Measurements from ENCODE around the gene TNFRSF17. TPM values are rescaled to one million over a fixed set of nuclear protein-coding genes. Genes with fewer than 3 reads are reported as not detected.

TNFRSF17 gene
- polyA plus RNA-seq, 2 of the 4 experiments (the other 2 are of a cell fraction): not detected

GRCh38 chr16:11988258-11988978 is 23.4 kb downstream of the TNFRSF17 start:
- no peak overlapping the region for H3K27ac ChIP-seq
- H3K4me2 ChIP-seq: no peak overlapping the region
- ChIA-PET POLR2A (interaction anchor here (2.1 kb wide), 1 partner anchor 12 kb away, joined by 8 read pairs; the partner anchor contains the start of gene SNX29), CTCF (no interaction called here)
- WGBS (ENCODE audit: missing lambda C conversion rate): 72% methylated on average over 5 of the region's 5 CpGs
- H3K4me3 ChIP-seq: no peak overlapping the region
- no peak for FAIRE-seq
- no peaks in the 10 kb centered on the region for H3K4me1 ChIP-seq
- no peak for TF ChIP-seq ZC3H11A (IDR thresholded peaks at IDR 0.05)
- no peak for TF ChIP-seq CTCF (IDR thresholded peaks at IDR 0.05)
- TF ChIP-seq KDM5A (IDR thresholded peaks at IDR 0.05): no peak
- no peak for TF ChIP-seq MAZ (IDR thresholded peaks at IDR 0.05; ENCODE audit: borderline replicate concordance, low read depth, low read length)
- no peak for TF ChIP-seq ZFP36 (IDR thresholded peaks at IDR 0.05; ENCODE audit: borderline replicate concordance, partially characterized antibody)
- TF ChIP-seq TP53 (CRISPR knock-in tag; IDR thresholded peaks at IDR 0.05): no peak
- TF ChIP-seq E2F6 (IDR thresholded peaks at IDR 0.05; ENCODE audit: borderline replicate concordance, low read depth): no peak
- TF ChIP-seq POLR2AphosphoS2 (conservative IDR thresholded peaks at IDR 0.05; ENCODE audit: low read length): no peak
- no peak for TF ChIP-seq CBX2 (IDR thresholded peaks at IDR 0.05; ENCODE audit: borderline replicate concordance, low read depth)
- no peak for TF ChIP-seq FOXS1 (CRISPR knock-in tag; IDR thresholded peaks at IDR 0.05)
- no peak for TF ChIP-seq ELK1 (IDR thresholded peaks at IDR 0.05; ENCODE audit: low read depth, low read length)
- TF ChIP-seq NPAS2 (CRISPR knock-in tag; IDR thresholded peaks at IDR 0.05; ENCODE audit: borderline replicate concordance): no peak
- TF ChIP-seq SREBF2 (IDR thresholded peaks at IDR 0.05): no peak
- H3K9me3 ChIP-seq: no peaks in the 10 kb centered on the region
- no peak for DNase-seq (ENCODE audit: low read depth in 1 of 2, low spot score in 1 of 2)
- no peak for ATAC-seq

GRCh38 chr16:11990702-11991390 is 25.8 kb downstream of the TNFRSF17 start:
- ATAC-seq (no peak), FAIRE-seq (no peak), DNase-seq (ENCODE audit: low read depth in 1 of 2, low spot score in 1 of 2) (no peak)
- no peaks in the 10 kb centered on the region for H3K4me1 ChIP-seq
- no peak overlapping the region for H3K4me2 ChIP-seq
- no peak for TF ChIP-seq MAX (IDR thresholded peaks at IDR 0.05)
- TF ChIP-seq ELK1 (IDR thresholded peaks at IDR 0.05; ENCODE audit: low read depth, low read length): no peak
- TF ChIP-seq MAFK (IDR thresholded peaks at IDR 0.05; ENCODE audit: partially characterized antibody): no peak
- TF ChIP-seq JUNB (IDR thresholded peaks at IDR 0.05): no peak
- no peak for TF ChIP-seq KDM1A (IDR thresholded peaks at IDR 0.05; ENCODE audit: low read depth)
- TF ChIP-seq FOSL2 (IDR thresholded peaks at IDR 0.05): no peak
- no peak for TF ChIP-seq FOSL2 (CRISPR knock-in tag; IDR thresholded peaks at IDR 0.05)
- no peak for TF ChIP-seq RCOR1 (IDR thresholded peaks at IDR 0.05; ENCODE audit: low read depth, low read length)
- no peak for TF ChIP-seq E2F6 (IDR thresholded peaks at IDR 0.05; ENCODE audit: borderline replicate concordance, low read depth)
- TF ChIP-seq ATOH8 (CRISPR knock-in tag; IDR thresholded peaks at IDR 0.05; ENCODE audit: low read depth): no peak
- TF ChIP-seq BCL3 (IDR thresholded peaks at IDR 0.05): no peak
- TF ChIP-seq ESRRA (IDR thresholded peaks at IDR 0.05; ENCODE audit: borderline replicate concordance, low read length): no peak
- no peak for TF ChIP-seq FOXS1 (CRISPR knock-in tag; IDR thresholded peaks at IDR 0.05)
- no peak for TF ChIP-seq FOSB (CRISPR knock-in tag; IDR thresholded peaks at IDR 0.05)
- no peak overlapping the region for H3K4me3 ChIP-seq
- no peaks in the 10 kb centered on the region for H3K9me3 ChIP-seq
- ChIA-PET CTCF (interaction anchor here (0.6 to 0.9 kb wide), 2 partner anchors 103 to 267 kb away, joined by 3 to 4 read pairs; no protein-coding TSS in a partner anchor), POLR2A (no interaction called here)
- H3K27ac ChIP-seq: no peak overlapping the region
- 87% methylated on average over 11 of the region's 11 CpGs for WGBS (ENCODE audit: missing lambda C conversion rate)

Measured in A549 (cell line).